ENCODE data around the gene PPP1CC.
A peak's percentile ranks its signal among the peaks of the same experiment; 100 is the strongest.
"Not testable (repeated sequence)": the region's sequence is repeated elsewhere in the genome, so short reads cannot be mapped to it uniquely, and the experiment has no call there.

The PPP1CC gene

DNA sequence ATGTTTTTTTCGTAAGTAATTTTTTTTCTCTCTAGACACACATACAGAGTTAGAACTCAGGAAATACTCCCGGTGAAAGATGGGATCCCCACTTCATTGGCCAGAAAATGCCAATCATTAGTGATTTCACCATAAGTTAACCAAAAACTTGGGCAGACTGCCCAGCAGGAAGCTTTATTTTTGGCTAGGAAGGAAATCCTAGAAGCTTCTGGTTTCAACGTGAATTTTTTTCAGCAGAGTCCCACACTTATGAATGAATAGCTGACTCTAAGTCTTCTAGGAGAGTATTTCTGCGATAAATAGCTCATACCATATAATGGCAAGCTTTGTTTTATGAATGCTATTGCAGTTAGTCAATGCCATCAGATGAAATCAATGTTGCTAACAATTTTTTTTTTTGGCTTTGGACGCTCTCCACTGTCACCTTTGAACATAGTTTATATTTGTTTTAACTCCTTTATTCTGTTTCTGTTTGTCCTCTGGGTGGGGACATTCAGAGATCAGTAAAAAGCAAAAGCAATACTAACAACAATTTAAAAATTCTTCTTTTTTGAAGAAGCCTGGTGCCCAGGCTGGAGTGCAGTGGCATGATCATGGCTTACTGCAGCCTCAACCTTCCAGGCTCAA lies 9.5 kb downstream of the PPP1CC start:
- H3K27ac ChIP-seq: peak overlapping the region; percentile 18; the same call in 1 of the 2 replicates
- TF ChIP-seq, protein P1, sequence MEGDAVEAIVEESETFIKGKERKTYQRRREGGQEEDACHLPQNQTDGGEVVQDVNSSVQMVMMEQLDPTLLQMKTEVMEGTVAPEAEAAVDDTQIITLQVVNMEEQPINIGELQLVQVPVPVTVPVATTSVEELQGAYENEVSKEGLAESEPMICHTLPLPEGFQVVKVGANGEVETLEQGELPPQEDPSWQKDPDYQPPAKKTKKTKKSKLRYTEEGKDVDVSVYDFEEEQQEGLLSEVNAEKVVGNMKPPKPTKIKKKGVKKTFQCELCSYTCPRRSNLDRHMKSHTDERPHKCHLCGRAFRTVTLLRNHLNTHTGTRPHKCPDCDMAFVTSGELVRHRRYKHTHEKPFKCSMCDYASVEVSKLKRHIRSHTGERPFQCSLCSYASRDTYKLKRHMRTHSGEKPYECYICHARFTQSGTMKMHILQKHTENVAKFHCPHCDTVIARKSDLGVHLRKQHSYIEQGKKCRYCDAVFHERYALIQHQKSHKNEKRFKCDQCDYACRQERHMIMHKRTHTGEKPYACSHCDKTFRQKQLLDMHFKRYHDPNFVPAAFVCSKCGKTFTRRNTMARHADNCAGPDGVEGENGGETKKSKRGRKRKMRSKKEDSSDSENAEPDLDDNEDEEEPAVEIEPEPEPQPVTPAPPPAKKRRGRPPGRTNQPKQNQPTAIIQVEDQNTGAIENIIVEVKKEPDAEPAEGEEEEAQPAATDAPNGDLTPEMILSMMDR (conservative IDR thresholded peaks at IDR 0.05): no peak

DNA sequence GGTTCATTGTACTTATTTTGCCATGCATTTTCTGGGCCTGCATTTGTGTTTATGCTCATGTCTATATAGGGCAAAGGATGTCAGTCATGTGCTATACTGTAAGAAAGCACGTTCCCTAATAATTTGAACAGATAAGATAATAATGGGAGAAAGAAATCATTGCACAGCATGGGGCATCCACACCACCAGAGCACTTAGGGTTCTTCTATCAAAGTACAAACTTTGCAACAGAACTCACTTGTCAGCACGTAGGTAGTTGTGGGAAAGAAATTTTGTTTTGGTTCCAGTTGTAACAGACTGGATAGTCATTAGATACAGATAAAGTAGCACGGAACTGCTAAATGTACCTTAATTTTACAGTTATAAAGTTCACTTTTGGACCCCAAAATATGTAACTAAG lies 10.1 kb downstream of the PPP1CC start:
- H3K27ac ChIP-seq: no peak overlapping the region
- TF ChIP-seq, protein P1 (conservative IDR thresholded peaks at IDR 0.05): no peak

DNA sequence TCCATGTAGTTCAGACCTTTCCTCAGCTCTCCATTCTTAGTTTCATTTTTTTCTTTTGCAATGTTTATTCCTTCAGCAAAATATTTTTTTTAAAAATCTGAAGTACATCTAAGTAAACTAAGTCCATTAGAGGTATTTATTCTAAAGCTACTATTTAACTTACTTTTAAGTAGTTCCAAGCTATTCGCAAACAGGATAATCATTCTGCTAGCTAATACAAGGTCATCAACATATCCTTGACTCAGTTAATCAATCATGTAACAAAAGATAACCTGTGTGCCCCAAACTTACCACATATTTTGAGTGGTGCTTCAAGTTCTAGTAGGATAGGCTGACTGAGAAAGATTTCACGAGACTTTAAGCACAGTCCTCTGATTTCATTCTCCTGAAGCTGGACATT lies 11.2 kb downstream of the PPP1CC start:
- H3K27ac ChIP-seq: no peak overlapping the region

DNA sequence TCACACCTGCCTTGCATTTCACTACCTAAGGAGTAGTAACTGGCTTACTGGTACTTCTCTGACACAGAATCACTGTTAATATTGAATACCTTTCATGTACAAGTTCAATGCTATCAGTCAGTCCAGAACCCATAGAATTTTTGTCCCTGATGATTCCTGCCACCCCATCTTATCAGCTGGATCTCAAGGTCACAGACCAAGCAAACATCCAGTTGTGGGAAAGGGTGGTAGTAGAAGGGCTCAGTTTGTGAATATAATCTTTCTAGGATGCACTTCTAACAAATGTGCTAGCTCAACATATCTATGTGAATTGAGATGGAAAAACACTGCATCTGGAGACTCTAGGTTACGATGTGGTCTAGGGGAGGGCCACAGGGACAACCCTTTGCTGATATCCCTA lies 14.1 kb downstream of the PPP1CC start:
- TF ChIP-seq, protein P1 (conservative IDR thresholded peaks at IDR 0.05): no peak
- H3K27ac ChIP-seq: no peak overlapping the region

More for the DNA sequence above, 11.2 kb downstream of the PPP1CC start:
- TF ChIP-seq, protein P1 (conservative IDR thresholded peaks at IDR 0.05): no peak

DNA sequence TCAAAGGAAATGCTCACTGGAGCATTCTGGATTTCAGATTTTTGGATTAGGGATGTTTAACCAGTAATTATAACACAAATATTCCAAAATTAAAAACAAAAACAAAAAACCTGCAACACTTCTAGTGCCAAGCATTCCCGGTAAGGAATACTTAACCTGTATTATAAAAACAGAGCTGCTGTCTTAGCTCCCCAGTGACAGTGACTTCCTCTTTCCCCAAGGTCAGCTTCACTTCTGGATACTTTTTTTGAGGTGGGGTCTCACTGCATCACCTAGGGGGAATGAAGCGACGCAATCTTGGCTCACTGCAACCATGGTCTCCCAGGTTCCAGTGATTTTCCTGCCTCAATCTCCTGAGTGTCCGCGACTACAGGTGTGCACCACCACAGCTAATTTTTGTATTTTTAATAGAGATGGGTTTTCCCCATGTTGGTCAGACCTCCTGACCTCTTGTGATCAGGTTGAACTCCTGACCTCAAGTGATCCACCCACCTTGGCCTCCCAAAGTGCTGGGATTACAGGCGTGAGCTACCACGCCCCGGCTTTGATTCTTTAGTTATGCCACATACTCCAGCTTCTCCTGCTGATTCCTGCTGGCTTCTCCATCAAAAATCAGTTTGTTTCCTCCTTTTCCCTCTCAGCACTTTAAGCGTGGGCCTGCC lies 15.9 kb downstream of the PPP1CC start:
- H3K27ac ChIP-seq: no peak overlapping the region
- TF ChIP-seq, protein P1 (conservative IDR thresholded peaks at IDR 0.05): no peak

DNA sequence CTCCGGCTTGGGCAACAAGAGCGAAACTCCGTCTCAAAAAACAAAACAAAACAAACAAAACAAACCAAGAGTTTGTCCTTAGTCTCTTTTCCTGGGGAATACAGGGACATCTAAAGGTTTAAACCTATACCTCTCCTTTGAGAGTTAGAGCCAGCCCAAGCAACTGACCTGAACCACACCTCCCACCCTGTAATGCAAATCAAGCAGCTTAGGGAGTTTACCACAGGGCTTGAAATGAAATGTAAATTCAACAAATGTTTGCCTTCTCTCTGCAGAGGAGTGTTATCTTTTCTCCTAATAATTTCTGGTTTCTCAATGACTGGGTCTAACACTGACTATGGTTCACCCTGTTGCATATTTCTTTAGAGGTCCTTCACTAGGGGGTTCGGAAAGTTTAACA lies 16.7 kb downstream of the PPP1CC start:
- no peak overlapping the region for H3K27ac ChIP-seq
- TF ChIP-seq, protein P1 (conservative IDR thresholded peaks at IDR 0.05): no peak

DNA sequence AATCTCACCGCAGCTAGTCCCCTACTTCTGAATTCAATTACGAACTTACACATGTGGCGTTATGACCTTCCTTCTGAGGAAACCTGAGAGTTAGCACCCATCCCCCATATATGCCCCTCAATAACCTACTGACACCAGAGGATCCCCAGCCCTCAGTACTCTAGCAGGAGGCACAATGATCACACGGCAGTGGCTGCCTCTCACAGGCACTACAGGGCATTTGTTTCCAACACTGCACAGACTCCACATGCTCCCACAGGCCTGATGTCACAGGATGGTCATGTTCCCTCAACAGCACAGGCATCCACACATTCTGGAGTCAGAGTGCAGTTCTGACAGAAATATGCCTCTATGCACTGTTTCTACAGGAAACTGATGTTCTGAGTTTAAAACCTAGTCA lies 17.4 kb downstream of the PPP1CC start:
- TF ChIP-seq, protein P1 (conservative IDR thresholded peaks at IDR 0.05): no peak

DNA sequence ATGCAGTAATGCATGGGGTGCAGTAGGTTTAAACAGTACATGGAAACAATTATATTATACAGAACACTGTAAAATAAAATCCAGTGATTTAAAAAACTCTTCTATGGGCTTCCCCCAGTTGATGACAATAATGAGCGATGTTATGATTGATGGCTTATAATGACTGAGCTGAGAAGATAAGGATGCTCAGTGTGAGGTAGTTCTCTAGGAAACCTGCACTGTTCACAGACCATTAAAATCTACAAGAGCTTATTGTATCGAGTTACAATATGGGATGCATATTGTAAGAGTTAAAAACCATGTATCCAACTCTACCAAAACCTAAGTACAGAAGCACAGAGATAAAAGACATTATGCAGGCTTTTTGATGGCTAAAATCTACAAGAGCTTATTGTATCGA lies 19.8 kb downstream of the PPP1CC start:
- H3K27ac ChIP-seq: not testable (repeated sequence)

More for the DNA sequence above, 17.4 kb downstream of the PPP1CC start:
- no peak overlapping the region for H3K27ac ChIP-seq
